Measurements from ENCODE around the gene RPL7A.
"Not testable (repeated sequence)": the region's sequence is repeated elsewhere in the genome, so short reads cannot be mapped to it uniquely, and the experiment has no call there.

Gene RPL7A

DNA sequence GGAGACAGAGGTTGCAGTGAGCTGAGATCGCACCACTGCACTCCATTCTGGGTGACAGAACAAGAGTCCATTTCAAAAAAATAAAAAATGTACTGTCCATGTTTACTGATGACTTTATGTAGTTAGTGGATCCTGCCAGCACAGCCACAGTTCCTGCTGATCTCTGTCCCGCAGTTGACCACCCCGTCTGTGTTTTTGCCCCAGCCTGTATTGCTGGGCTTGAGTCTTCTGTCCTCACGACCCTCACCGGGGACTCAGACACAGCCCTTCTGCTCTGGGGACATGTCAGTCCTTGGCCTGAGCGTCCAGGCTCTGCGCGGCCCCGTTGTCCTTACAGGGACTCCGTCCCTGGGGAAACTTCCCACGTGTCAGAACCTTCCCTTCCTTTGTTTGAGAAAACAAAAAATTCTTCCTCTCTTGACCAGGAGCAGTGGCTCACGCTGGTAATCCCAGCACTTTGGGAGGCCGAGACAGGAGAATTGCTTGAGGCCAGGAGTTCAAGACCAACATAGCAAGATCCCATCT is 26.5 kb upstream of the RPL7A start:
- DNase-seq (ENCODE audit: low read depth), result no peak
- H3K4me3 ChIP-seq (ENCODE audit: low read length), result no peak overlapping the region
- TF ChIP-seq, protein P1, sequence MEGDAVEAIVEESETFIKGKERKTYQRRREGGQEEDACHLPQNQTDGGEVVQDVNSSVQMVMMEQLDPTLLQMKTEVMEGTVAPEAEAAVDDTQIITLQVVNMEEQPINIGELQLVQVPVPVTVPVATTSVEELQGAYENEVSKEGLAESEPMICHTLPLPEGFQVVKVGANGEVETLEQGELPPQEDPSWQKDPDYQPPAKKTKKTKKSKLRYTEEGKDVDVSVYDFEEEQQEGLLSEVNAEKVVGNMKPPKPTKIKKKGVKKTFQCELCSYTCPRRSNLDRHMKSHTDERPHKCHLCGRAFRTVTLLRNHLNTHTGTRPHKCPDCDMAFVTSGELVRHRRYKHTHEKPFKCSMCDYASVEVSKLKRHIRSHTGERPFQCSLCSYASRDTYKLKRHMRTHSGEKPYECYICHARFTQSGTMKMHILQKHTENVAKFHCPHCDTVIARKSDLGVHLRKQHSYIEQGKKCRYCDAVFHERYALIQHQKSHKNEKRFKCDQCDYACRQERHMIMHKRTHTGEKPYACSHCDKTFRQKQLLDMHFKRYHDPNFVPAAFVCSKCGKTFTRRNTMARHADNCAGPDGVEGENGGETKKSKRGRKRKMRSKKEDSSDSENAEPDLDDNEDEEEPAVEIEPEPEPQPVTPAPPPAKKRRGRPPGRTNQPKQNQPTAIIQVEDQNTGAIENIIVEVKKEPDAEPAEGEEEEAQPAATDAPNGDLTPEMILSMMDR (conservative IDR thresholded peaks at IDR 0.05; ENCODE audit: low read depth, low read length), result no peak

DNA sequence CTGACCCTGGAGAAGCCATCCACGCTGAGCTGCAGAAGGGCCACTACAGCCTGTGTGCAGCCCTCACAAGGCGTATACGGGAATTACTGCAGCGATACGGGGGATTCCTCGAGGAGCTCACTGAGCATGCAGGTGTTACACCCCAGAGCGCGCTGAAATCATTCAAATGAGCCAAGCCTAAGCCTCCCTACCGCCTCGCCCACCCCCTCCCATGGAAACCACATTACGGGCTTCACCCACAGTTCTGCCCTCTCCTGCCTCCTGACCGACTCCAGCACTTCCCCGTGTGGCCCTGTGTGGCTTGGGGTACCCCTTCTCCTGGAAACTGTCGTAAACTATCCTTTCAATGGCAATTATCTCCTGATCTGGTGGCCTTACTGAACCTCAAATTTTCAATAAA is 25.3 kb upstream of the RPL7A start:
- TF ChIP-seq, protein P1 (conservative IDR thresholded peaks at IDR 0.05; ENCODE audit: low read depth, low read length), result no peak
- H3K4me3 ChIP-seq (ENCODE audit: low read length), result no peak overlapping the region
- DNase-seq (ENCODE audit: low read depth), result no peak

DNA sequence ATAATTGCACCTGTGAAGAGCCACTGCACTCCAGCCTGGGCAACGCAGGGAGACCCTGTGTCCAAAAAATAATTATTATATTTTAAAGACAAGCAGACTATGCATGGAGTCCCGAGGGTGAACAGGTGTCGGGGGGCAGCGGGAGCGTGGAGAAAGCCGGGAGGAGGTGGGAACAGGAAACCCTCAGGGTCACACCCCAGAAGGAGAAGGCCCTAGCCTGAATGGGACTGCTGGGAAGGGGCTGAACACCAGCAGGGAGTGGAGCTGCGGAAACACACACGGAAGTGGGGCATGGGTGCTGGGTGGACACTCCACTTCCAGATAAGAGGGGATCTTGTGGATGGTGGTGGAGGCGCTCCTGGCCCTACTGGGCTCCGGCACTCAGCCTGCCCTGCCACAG is 24.8 kb upstream of the RPL7A start:
- H3K4me3 ChIP-seq (ENCODE audit: low read length), result no peak overlapping the region
- TF ChIP-seq, protein P1 (conservative IDR thresholded peaks at IDR 0.05; ENCODE audit: low read depth, low read length), result no peak
- no peak for DNase-seq (ENCODE audit: low read depth)

DNA sequence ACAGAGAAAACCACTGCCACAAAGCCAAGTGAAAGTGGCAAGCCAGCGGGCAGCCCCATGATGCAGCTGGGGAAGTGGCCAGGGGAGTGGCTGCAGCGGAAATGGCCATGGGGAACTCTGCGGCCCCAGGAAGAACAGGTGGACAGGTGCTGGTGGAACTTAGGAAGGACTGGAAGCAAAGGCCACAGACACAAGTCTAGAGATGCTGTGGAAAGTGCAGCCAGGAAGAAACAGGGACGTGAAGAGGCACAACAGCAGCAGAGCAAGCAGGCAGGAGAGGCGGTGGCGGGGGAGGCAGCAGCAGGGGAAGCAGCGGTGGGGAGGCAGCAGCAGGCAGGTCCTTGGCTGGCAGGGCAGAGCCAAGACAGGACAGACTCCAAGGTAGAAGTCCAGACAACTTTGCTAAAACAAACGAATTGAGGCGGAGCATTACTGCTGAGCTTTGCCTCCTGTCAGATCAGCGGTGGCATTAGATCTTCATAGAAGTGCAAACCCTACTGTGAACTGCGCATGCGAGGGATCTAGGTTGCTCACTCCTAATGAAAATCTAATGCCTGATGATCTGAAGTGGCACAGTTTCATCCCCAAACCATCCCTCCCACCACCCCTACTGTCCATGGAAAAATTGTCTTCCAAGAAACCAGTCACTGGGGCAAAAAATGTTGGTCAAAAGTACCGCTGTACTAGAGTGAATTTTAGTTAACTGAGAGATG is 23.9 kb upstream of the RPL7A start:
- no peak for DNase-seq (ENCODE audit: low read depth)
- TF ChIP-seq, protein P1 (conservative IDR thresholded peaks at IDR 0.05; ENCODE audit: low read depth, low read length), result no peak
- no peak overlapping the region for H3K4me3 ChIP-seq (ENCODE audit: low read length)

DNA sequence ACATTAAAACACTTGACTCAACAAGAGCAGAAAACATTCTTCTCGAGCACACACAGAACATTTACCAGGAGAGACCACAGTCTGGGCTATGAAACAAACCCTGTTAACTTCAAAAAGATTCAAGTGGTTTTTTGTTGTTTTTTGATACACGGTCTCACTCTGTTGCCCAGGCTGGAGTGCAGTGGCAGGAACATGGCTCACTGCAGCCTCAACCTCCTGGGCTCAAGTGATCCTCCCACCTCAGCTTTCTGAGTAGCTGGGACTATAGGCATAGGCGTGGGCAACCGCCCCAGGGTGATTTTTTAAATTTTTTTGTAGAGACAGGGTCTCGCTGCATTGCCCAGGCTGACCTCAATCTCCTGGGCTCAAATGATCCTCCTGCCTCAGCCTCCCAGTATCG is 21.0 kb upstream of the RPL7A start:
- not testable (repeated sequence) for DNase-seq (ENCODE audit: low read depth); H3K4me3 ChIP-seq (ENCODE audit: low read length)

DNA sequence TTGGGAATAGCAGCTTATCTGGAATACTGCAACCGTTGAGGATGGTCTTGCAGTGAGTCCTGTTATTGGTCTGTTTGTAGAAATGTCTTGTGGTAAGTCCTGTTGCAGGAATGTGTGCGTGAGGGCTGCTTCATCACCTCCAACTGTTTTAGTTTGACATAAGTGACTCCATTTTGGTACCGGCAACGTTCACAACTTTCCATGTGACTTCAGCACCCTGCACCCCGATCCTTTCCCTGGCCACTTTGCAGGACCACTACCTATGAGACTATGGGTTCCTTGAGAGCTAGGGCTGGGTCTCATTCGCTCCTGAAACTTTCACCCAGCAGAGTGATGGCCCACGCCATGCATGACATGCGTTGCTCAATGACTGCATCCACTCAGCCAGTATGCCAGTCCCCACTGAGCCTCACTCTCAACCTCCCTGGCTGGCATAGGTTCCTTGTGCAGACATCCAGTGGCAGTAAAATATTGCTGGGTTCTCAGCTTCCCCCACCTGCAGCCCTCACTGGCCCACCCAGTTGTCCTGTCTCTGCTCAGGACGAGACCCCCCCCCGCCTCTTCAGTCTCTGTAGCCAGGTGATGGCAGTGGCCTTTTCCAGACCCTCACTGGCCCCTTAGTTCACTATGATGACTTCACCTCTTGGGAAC is 20.1 kb upstream of the RPL7A start:
- TF ChIP-seq, protein P1 (conservative IDR thresholded peaks at IDR 0.05; ENCODE audit: low read depth, low read length), result no peak
- DNase-seq (ENCODE audit: low read depth), result no peak
- no peak overlapping the region for H3K4me3 ChIP-seq (ENCODE audit: low read length)

DNA sequence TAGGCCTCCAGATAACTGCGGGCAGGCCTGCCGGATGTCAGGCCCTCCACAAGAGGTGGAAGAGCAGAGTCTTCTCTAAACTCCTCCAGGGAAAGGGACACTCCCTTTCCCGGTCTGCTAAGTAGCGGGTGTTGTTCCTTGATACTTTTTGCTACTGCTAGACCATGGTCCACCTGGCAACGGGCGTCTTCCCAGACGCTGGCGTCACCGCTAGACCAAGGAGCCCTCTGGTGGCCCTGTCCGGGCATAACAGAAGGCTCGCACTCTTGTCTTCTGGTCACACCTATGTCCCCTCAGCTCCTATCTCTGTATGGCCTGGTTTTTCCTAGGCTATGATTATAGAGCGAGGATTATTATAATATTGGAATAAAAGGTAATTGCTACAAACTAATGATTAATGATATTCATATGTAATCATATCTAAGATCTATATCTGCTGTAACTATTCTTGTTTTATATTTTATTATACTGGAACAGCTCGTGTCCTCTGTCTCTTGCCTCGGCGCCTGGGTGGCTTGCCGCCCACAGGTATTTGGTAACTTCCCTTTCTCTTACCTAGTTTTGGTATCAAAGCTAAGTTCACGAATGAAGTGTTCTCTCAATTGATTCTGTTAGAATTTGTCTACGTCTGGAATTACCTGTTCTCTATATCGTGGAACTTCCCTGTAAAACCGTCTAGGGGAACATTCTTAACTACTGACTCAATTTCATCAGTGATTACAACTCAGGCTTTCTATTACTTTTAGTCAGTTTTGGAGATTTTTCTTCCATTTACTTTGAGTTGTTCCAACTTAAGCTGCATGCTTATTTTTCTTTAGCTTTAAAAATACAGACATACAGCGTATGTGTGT is 18.5 kb upstream of the RPL7A start:
- H3K4me3 ChIP-seq (ENCODE audit: low read length); DNase-seq (ENCODE audit: low read depth): not testable (repeated sequence)
- TF ChIP-seq, protein P1 (conservative IDR thresholded peaks at IDR 0.05; ENCODE audit: low read depth, low read length), result peak; percentile 62

Measured in retinal pigment epithelial cell (primary cell).